Hematopoietic multipotent progenitor cell treated with erythropoietin and hydrocortisone succinate and interleukin-3 and kit ligand, for 8 days (in vitro differentiated cells): ENCODE measurements around the gene RUNX1.

ENCODE experiments used
- DNase-seq: peaks from one replicate; pipeline ENCODE4 v3.0.0-alpha.2; 2015

The RUNX1 gene

GRCh38 chr21:34841154-34841553, 207.9 kb downstream of the RUNX1 start:
- DNase-seq = no peak

- DNase-seq = no peak
These were observed 208.4 kb downstream of the RUNX1 start for GRCh38 chr21:34840693-34841092.

GRCh38 chr21:34838956-34839820, 209.9 kb downstream of the RUNX1 start:
- no peak for DNase-seq

DNA sequence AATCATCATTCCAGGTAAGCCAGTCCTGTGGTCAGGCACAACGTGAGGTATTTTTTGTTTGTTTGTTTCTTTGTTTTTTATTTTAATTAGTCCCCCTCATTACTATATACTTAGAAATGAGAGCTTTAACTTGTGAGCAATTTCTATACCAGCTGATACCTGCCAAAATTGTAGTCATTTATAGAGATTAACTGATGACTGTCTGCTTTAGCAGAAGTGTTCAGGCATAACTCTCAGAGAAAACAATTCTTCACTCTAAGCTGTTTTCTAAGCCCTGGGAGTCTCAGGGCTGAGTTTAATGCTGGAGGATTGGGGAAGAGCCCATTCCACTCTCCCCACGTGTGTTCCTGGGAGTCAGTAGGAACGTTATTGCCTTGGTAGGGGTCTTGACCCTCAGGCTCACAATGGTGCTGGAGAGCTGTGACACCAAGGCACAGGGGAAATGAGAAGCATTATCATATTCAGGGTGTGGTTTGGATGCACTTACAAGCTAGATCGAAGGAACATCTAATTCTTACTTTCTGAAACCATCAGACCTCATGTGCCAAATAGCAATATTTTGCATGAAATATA, 212.1 kb downstream of the RUNX1 start:
- DNase-seq = no peak

DNA sequence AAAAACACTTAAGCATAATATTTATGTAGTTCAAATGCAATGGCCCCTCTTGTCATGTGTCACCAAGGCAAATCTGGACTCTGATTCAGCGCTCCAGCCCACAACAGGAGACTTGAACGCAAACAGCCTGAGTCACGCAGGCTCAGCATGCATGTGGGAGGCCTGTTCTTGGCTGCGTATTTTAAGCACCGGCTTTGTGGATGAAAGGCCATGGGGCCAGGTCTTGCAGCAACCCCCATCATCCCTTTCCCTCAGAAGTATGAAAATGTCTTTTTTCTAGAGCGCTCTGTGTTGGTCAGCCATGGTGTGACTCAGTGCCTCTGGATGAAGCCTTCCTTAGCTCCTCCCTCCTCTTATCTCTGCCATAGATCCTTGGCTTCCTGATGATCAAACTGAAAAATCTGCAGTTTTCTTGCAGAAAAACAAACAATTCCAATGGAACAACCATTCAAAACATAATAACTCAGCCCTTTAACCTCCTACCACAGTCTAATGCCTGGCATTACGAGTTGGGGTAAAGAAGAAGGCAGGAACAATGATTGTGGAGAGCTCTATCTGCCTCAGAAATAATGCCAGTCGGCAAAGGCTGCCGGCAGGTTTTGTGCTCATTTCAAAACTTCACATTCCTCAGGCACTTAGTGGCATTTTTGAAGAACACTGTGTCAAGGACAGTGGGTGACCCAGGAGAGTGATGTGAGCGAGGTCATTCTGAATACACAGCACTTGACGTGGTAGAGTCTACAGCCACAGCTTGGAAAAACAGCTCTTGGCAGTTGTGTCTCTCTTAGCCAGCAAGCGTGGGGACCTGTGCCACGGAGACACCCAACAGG, 212.8 kb downstream of the RUNX1 start:
- no peak for DNase-seq

GRCh38 chr21:34835526-34835925, 213.6 kb downstream of the RUNX1 start:
- DNase-seq = no peak

DNA sequence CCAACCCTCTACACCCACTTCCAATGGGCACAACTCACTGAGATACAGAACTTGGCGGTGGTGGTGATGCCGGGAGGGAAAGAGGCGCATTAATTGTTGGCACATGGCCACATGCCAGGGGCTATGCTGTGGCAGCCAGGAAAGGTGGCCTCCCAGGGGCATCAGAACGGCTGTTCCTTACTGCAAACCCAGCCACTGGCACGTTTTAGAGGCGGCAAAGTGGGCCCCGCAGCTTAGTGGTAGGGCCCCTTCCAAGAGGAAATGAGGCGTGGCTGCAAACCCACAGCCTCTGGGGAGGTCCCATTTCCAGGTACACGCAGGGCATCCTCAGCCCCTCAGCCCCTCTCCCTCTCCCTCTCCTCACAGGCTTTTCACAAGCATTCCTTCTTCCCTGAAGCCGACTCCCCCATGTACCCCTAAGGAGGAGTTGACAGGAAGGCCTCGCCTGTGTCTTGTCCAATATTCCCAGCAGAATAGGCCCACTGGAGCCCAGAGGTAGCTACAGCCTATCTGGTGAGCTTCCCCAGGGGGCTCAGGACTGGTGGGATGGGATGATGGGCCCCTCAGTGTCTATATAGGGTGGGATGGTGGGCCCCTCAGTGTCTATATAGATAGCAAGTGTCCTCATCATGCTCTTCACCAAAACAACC, 214.1 kb downstream of the RUNX1 start:
- no peak for DNase-seq

DNA sequence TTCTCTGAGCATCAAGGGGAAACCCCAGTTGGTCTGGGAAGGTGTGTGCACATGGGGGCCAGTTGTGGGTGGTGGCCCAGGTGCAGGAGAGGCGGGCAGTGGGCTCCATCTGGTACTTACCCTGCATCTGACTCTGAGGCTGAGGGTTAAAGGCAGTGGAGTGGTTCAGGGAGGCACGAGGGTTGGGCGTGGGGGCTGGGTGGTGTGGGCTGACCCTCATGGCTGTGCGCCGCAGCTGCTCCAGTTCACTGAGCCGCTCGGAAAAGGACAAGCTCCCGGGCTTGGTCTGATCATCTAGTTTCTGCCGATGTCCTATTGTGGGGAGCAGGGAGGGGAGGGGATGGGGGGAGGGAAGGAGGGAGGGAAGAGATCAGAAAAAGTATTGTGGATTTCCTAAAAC, 214.8 kb downstream of the RUNX1 start:
- no peak for DNase-seq

DNA sequence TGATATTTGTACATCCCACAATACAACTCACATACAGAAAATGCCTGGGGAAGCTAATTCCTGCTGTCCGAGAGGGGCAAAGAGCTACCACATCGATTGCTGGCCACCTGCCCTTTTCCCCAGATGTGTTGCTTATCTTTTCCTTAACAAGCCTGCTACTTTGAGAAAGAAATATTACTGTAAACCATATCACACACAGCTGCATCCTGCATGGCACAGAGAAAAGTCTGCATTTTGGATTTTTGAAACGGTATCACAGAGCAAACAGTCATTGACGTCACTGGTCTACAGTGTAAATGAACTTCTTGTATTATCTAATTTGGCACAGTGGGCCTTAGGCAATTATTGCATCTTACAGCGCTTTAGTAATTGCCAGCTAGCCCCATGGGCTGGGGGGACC, 215.6 kb downstream of the RUNX1 start:
- DNase-seq = peak; percentile 15

DNA sequence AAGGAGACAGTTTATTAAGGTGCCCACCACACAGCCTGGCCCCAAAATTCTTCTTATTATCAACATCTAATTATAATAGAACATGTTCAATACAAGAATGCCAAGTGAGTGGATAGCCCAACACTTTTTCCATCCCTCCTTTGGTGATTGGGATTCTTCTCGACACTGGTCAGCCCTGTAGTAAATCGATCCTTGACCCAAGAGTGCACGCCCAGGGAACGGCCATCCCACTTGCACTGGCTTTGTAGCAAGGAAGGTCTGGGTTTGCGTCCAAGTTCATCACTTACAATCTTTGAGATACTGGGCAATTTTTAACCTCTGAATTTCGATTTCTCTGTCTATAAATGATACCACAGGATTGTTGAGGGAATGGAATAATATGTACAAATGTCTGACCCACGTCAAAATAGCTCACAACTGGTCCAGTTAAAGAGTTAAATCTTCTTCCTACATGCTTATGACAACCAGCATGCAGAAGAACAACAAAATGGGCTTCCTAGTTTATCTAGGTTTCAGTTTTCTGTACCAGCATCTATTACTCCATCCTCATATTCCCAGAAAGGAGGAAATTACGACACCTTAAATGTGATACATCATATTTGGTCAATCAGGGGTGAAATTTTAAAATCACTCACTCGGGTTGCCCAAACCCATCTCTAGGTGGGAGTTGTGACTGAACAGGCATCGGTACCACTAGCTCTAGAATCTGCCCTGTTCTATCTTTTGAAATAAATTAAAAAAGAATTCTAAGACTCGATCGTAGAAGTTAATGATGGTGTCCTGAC, 218.5 kb downstream of the RUNX1 start:
- DNase-seq = no peak

DNA sequence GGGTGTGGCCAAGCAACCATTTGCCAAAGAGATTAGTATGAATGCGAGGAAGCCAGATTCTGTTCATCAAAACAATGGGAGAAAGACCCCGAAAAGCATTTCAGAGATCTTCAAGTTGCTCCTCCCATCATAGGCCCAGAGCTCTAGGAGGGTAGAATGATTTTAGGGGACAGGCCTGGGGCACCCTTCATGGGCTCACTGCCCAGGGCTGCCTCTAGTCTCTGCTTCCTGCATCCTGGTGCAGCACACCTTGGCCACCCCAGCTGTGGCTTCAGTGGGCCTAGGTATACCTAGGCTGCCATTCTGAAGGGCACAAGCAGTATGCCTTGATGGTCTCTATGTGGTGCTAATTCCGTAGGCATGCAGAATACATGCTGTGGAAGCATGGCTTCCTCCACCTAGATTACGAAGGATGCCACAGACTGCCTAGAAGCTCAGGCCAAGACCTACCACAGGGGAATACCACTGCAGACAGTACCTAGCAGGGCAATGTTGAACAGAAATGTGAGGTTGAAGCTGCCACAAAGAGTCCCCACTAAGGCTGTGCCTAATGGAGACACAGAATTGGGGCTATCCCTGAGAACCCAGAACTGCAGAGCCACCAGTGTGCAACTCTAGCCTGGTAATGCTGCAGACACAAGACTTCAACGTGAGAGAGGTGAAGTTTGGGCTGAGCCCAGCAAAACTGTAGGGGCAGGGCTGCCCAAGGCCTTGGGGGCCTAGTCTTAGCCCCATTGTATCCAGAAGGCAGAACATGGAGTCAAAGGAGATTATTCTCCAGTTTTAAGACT, 221.5 kb downstream of the RUNX1 start:
- DNase-seq = no peak

GRCh38 chr21:34826836-34827235, 222.3 kb downstream of the RUNX1 start:
- no peak for DNase-seq

GRCh38 chr21:34825948-34826548, 223.1 kb downstream of the RUNX1 start:
- peak; percentile 20 for DNase-seq

- DNase-seq = no peak
These were observed 224.0 kb downstream of the RUNX1 start for GRCh38 chr21:34825101-34825500.

DNA sequence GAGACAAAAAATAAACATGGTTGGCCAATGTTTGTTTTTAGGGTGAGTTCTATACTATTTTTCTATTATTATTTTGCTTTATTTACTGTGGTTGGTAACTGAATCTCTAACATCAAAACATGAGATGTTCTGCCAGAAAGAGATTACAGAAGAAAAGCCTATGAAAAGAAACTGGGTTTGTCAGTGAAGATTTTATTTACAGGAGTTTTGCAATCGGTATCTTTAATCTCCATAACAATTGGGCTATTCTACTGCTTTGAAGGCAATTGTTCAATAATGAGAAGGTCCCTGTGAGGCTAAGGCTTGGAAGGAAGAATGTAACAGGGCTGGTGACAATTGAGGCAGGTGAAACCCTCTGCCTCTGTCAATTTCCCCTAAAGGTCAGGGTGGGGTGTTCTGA, 224.8 kb downstream of the RUNX1 start:
- DNase-seq = no peak

DNA sequence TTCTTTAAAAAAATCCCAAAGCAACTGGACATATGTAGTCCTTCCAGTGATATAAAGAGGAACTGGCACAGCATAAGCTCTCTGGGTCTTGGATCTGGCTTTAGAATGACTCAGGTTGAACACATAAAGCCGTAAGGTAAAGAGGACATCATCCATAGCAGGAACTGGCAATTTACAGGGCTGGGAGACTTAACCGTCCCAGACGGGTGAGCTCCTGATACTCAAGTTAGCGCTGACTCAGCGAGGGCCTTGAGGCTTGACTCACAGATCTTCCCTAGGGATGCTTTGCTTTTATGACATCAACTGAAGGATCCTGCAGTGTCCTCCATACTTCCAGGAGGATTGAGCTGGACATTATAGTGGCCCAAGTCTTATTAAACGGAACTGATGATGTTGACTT, 226.2 kb downstream of the RUNX1 start:
- no peak for DNase-seq

GRCh38 chr21:34822168-34822567, 226.9 kb downstream of the RUNX1 start:
- no peak for DNase-seq

DNA sequence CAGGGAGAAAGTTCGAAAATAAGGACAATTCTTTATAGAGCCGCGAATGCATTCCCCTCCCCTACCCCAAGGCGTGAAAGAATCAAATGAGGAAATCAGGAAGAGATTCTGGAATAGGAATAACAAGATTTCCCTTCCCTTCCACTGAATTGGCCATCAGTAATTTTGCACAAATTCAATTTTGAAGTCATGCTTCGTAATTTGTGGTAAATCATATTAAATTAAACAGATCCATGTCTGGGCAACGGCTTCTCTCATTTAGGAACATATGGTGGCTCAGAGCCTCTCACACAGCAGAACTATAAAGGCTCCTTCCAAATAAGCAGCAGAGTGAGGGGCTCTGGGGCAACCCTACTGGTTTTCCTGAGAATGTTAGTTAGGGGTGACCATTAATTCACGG, 227.4 kb downstream of the RUNX1 start:
- DNase-seq = no peak

GRCh38 chr21:34820051-34820450, 229.1 kb downstream of the RUNX1 start:
- DNase-seq = peak; percentile 23

DNA sequence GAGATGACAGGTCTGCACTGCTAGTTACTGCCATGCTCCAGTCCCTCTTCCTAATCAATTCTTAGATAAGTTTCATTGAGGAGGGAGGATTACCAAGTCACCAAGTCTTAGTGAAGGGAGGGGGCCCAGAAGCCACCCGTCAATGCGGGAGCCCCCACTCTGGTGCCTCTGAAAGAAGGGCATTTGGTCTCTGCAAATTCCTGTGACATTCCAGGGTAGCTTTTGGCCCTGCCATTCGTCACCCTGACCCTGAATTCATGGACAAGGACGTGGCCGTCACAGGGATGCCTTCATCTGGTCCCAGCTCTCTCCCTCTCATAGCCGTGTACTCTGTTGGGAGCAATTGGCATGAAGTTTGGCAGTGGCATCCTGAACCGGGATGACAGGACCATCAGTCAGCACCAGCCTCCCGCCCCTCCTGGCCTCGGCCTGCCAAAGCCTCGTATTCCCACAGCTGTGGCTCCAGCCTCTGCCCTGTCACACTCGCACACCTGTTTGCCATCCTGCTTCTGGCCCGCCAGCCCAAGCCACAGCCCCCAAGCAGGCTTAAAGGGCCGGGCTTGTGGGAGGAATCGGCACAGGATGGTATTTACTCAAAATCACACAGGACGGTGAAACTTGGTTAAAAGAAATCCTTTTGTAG, 229.6 kb downstream of the RUNX1 start:
- no peak for DNase-seq
